ENCODE measurements around the gene HEYL. TPM values are rescaled to one million over a fixed set of nuclear protein-coding genes. Genes with fewer than 3 reads are reported as not detected.

The HEYL gene
- total RNA-seq, 5 donors from 2014 or later (not counting 1 experiment from before 2014, with no cell fraction given) = 0.15 to 0.25 TPM; not detected in 3

GRCh38 chr1:39642796-39643195 is 3.4 kb upstream of the HEYL start:
- no peaks in the 10 kb centered on the region for H3K36me3 ChIP-seq (ENCODE audit: control insufficient read depth in 2 of 2, extremely low read depth in 1 of 2, insufficient read depth in 1 of 2, low read length in 1 of 2)
- Mint-ChIP-seq H3K9me3 (no peaks in the 10 kb centered on the region), H3K27ac (no peak overlapping the region), H3K36me3 (no peaks in the 10 kb centered on the region), H3K4me1 (peaks cover 0 to 5% (median 3%) of the 10 kb centered on the region in 3 donors), H3K4me3 (no peak overlapping the region), H3K27me3 (peaks cover 8 to 12% of the 10 kb centered on the region in 2 donors)
- no peak overlapping the region for H3K4me3 ChIP-seq (ENCODE audit: control insufficient read depth in 1 of 2, extremely low read depth in 1 of 2, low read length in 1 of 2)
- ATAC-seq (replicated peaks in 1 of 4) (no peak), DNase-seq (no peak)
- H3K4me1 ChIP-seq (ENCODE audit: control insufficient read depth in 1 of 2, extremely low read depth in 1 of 2, insufficient read depth in 2 of 2, low read length in 2 of 2) = peaks cover 3 to 10% of the 10 kb centered on the region in 2 experiments
- WGBS (ENCODE audit: insufficient coverage) = 89% methylated on average over 1 of the region's 4 CpGs
- ChIA-PET CTCF (no interaction called here), POLR2A (no interaction called here)
- H3K27me3 ChIP-seq (replicated peaks in 1 of 2; ENCODE audit: control insufficient read depth in 2 of 2, extremely low read depth in 1 of 2, insufficient read depth in 2 of 2, low read length in 1 of 2) = peaks cover 11 to 31% of the 10 kb centered on the region in 2 experiments
- H3K9me3 ChIP-seq = no peaks in the 10 kb centered on the region
- H3K27ac ChIP-seq (ENCODE audit: low read length) = no peak overlapping the region

GRCh38 chr1:39640861-39641260 is 1.4 kb upstream of the HEYL start:
- Histone ChIP-seq H3K27me3 (replicated peaks in 1 of 2; ENCODE audit: control insufficient read depth in 2 of 2, extremely low read depth in 1 of 2, insufficient read depth in 2 of 2, low read length in 1 of 2) (peaks cover 12 to 33% of the 10 kb centered on the region in 2 experiments), H3K4me3 (ENCODE audit: control insufficient read depth in 1 of 2, extremely low read depth in 1 of 2, low read length in 1 of 2) (no peak overlapping the region), H3K27ac (ENCODE audit: low read length) (no peak overlapping the region), H3K36me3 (ENCODE audit: control insufficient read depth in 2 of 2, extremely low read depth in 1 of 2, insufficient read depth in 1 of 2, low read length in 1 of 2) (no peaks in the 10 kb centered on the region), H3K4me1 (ENCODE audit: control insufficient read depth in 1 of 2, extremely low read depth in 1 of 2, insufficient read depth in 2 of 2, low read length in 2 of 2) (peaks cover 3 to 10% of the 10 kb centered on the region in 2 experiments), H3K9me3 (no peaks in the 10 kb centered on the region)
- ATAC-seq (replicated peaks in 1 of 4) = no peak
- DNase-seq = no peak
- 89% methylated on average over 7 of the region's 8 CpGs for WGBS (ENCODE audit: insufficient coverage)
- Mint-ChIP-seq H3K4me1 (peaks cover 0 to 5% (median 3%) of the 10 kb centered on the region in 3 donors), H3K27me3 (peaks cover 23 to 30% of the 10 kb centered on the region in 2 donors), H3K4me3 (peak overlapping the region in 1 of 3 donors; percentile 67), H3K27ac (no peak overlapping the region), H3K9me3 (no peaks in the 10 kb centered on the region), H3K36me3 (no peaks in the 10 kb centered on the region)
- ChIA-PET CTCF (no interaction called here), POLR2A (no interaction called here)

GRCh38 chr1:39638965-39639304 is 508 bp downstream of the HEYL start:
- WGBS (ENCODE audit: insufficient coverage) = 64% methylated on average over 2 of the region's 3 CpGs
- DNase-seq (no peak), ATAC-seq (replicated peaks in 1 of 4) (no peak)
- H3K36me3 Mint-ChIP-seq = no peaks in the 10 kb centered on the region
- Histone ChIP-seq H3K27me3 (replicated peaks in 1 of 2; ENCODE audit: control insufficient read depth in 2 of 2, extremely low read depth in 1 of 2, insufficient read depth in 2 of 2, low read length in 1 of 2) (peaks cover 12 to 38% of the 10 kb centered on the region in 2 experiments), H3K27ac (ENCODE audit: low read length) (no peak overlapping the region), H3K9me3 (no peaks in the 10 kb centered on the region), H3K36me3 (ENCODE audit: control insufficient read depth in 2 of 2, extremely low read depth in 1 of 2, insufficient read depth in 1 of 2, low read length in 1 of 2) (no peaks in the 10 kb centered on the region), H3K4me1 (ENCODE audit: control insufficient read depth in 1 of 2, extremely low read depth in 1 of 2, insufficient read depth in 2 of 2, low read length in 2 of 2) (peaks cover 3 to 10% of the 10 kb centered on the region in 2 experiments), H3K4me3 (ENCODE audit: control insufficient read depth in 1 of 2, extremely low read depth in 1 of 2, low read length in 1 of 2) (peak overlapping the region; percentile 27 to 51)
- H3K4me3 Mint-ChIP-seq = peak overlapping the region; percentile 50 to 67 (median 59)
- peaks cover 0 to 5% (median 3%) of the 10 kb centered on the region in 3 donors for H3K4me1 Mint-ChIP-seq
- peaks cover 29 to 43% of the 10 kb centered on the region in 2 donors for H3K27me3 Mint-ChIP-seq
- no peak overlapping the region for H3K27ac Mint-ChIP-seq
- no peaks in the 10 kb centered on the region for H3K9me3 Mint-ChIP-seq
- CTCF ChIA-PET = interaction anchor here in 1 of 2 donors (0.5 to 1.5 kb wide), 2 partner anchors 9 to 394 kb away, joined by 3 read pairs; no protein-coding TSS in a partner anchor
- POLR2A ChIA-PET = no interaction called here

- DNase-seq = no peak
- no peak overlapping the region for H3K4me3 Mint-ChIP-seq
- no peak overlapping the region for H3K27ac Mint-ChIP-seq
- peaks cover 36 to 43% of the 10 kb centered on the region in 2 donors for H3K27me3 Mint-ChIP-seq
- no peaks in the 10 kb centered on the region for H3K36me3 Mint-ChIP-seq
- Histone ChIP-seq H3K4me1 (ENCODE audit: control insufficient read depth in 1 of 2, extremely low read depth in 1 of 2, insufficient read depth in 2 of 2, low read length in 2 of 2) (peaks cover 3 to 10% of the 10 kb centered on the region in 2 experiments), H3K27me3 (replicated peaks in 1 of 2; ENCODE audit: control insufficient read depth in 2 of 2, extremely low read depth in 1 of 2, insufficient read depth in 2 of 2, low read length in 1 of 2) (peaks cover 14 to 43% of the 10 kb centered on the region in 2 experiments), H3K36me3 (ENCODE audit: control insufficient read depth in 2 of 2, extremely low read depth in 1 of 2, insufficient read depth in 1 of 2, low read length in 1 of 2) (no peaks in the 10 kb centered on the region), H3K9me3 (no peaks in the 10 kb centered on the region), H3K27ac (ENCODE audit: low read length) (no peak overlapping the region), H3K4me3 (ENCODE audit: control insufficient read depth in 1 of 2, extremely low read depth in 1 of 2, low read length in 1 of 2) (no peak overlapping the region)
- ChIA-PET POLR2A (no interaction called here), CTCF (interaction anchor here in 1 of 2 donors (1.1 kb wide), 1 partner anchor 20 kb away, joined by 3 read pairs; no protein-coding TSS in a partner anchor)
- WGBS (ENCODE audit: insufficient coverage) = 68% methylated on average over 3 of the region's 4 CpGs
- H3K4me1 Mint-ChIP-seq = peaks cover 0 to 5% (median 3%) of the 10 kb centered on the region in 3 donors
- no peaks in the 10 kb centered on the region for H3K9me3 Mint-ChIP-seq
- ATAC-seq (replicated peaks in 1 of 4) = no peak
Measured at GRCh38 chr1:39637361-39637760, 2.1 kb downstream of the HEYL start.

- H3K9me3 Mint-ChIP-seq = no peaks in the 10 kb centered on the region
- H3K4me1 ChIP-seq (ENCODE audit: control insufficient read depth in 1 of 2, extremely low read depth in 1 of 2, insufficient read depth in 2 of 2, low read length in 2 of 2) = peaks cover 3 to 10% of the 10 kb centered on the region in 2 experiments
- ChIA-PET POLR2A (no interaction called here), CTCF (no interaction called here)
- 60% methylated on average over 1 of the region's 2 CpGs for WGBS (ENCODE audit: insufficient coverage)
- no peak for DNase-seq
- no peak for ATAC-seq (replicated peaks in 1 of 4)
- H3K4me1 Mint-ChIP-seq = peaks cover 0 to 5% (median 3%) of the 10 kb centered on the region in 3 donors
- H3K9me3 ChIP-seq = no peaks in the 10 kb centered on the region
- H3K4me3 Mint-ChIP-seq = no peak overlapping the region
- H3K27me3 Mint-ChIP-seq = peaks cover 36 to 43% of the 10 kb centered on the region in 2 donors
- H3K36me3 ChIP-seq (ENCODE audit: control insufficient read depth in 2 of 2, extremely low read depth in 1 of 2, insufficient read depth in 1 of 2, low read length in 1 of 2) = no peaks in the 10 kb centered on the region
- peaks cover 14 to 45% of the 10 kb centered on the region in 2 experiments for H3K27me3 ChIP-seq (replicated peaks in 1 of 2; ENCODE audit: control insufficient read depth in 2 of 2, extremely low read depth in 1 of 2, insufficient read depth in 2 of 2, low read length in 1 of 2)
- no peak overlapping the region for H3K4me3 ChIP-seq (ENCODE audit: control insufficient read depth in 1 of 2, extremely low read depth in 1 of 2, low read length in 1 of 2)
- no peaks in the 10 kb centered on the region for H3K36me3 Mint-ChIP-seq
- H3K27ac ChIP-seq (ENCODE audit: low read length) = no peak overlapping the region
- H3K27ac Mint-ChIP-seq = no peak overlapping the region
Measured at GRCh38 chr1:39635871-39636210, 3.6 kb downstream of the HEYL start.

GRCh38 chr1:39635205-39635870 is 4.1 kb downstream of the HEYL start:
- POLR2A ChIA-PET = interaction anchor here in 1 of 2 donors (0.6 kb wide), 1 partner anchor 23 kb away, joined by 4 read pairs; no protein-coding TSS in a partner anchor
- Mint-ChIP-seq H3K36me3 (no peaks in the 10 kb centered on the region), H3K9me3 (no peaks in the 10 kb centered on the region), H3K4me3 (no peak overlapping the region), H3K27me3 (peaks cover 39 to 43% of the 10 kb centered on the region in 2 donors), H3K27ac (no peak overlapping the region), H3K4me1 (peaks cover 0 to 5% (median 3%) of the 10 kb centered on the region in 3 donors)
- Histone ChIP-seq H3K27me3 (replicated peaks in 1 of 2; ENCODE audit: control insufficient read depth in 2 of 2, extremely low read depth in 1 of 2, insufficient read depth in 2 of 2, low read length in 1 of 2) (peaks cover 15 to 41% of the 10 kb centered on the region in 2 experiments), H3K36me3 (ENCODE audit: control insufficient read depth in 2 of 2, extremely low read depth in 1 of 2, insufficient read depth in 1 of 2, low read length in 1 of 2) (no peaks in the 10 kb centered on the region), H3K4me1 (ENCODE audit: control insufficient read depth in 1 of 2, extremely low read depth in 1 of 2, insufficient read depth in 2 of 2, low read length in 2 of 2) (peaks cover 3 to 10% of the 10 kb centered on the region in 2 experiments), H3K27ac (ENCODE audit: low read length) (no peak overlapping the region), H3K9me3 (no peaks in the 10 kb centered on the region), H3K4me3 (ENCODE audit: control insufficient read depth in 1 of 2, extremely low read depth in 1 of 2, low read length in 1 of 2) (no peak overlapping the region)
- whole genome bisulfite sequencing (ENCODE audit: insufficient coverage) = 90% methylated on average over 10 of the region's 12 CpGs
- no peak for DNase-seq
- no peak for ATAC-seq (replicated peaks in 1 of 4)
- CTCF ChIA-PET = no interaction called here

All from T-cell (primary cell).